HCT116 (cell line): ENCODE measurements around the gene HTR1A.

Experiments used
- CEBPB ChIP-seq: IDR thresholded peaks from 2 replicates; pipeline ENCODE4 v1.6.1; 2012; ENCODE audit warnings: low read depth
- CTCF ChIP-seq, 3 experiments: fragments of 200-600 bp in 1 of 3; sonication (generic) in 1 of 3; IDR thresholded peaks in 2 of 3; conservative IDR thresholded peaks in 1 of 3; 2 replicates each; pipeline ENCODE4 v1.5.1; 2012 to 2017; ENCODE audit warnings: low read depth in 2 of 3, low read length in 2 of 3, antibody characterized with exemption in 1 of 3, borderline replicate concordance in 1 of 3, control low read depth in 1 of 3, mild to moderate bottlenecking in 1 of 3, mixed read lengths in 1 of 3, mixed run types in 1 of 3, moderate library complexity in 1 of 3; ENCODE audit not compliant: insufficient read depth in 1 of 3
- EZH2 ChIP-seq: fragments of 200-600 bp; sonication (generic); IDR thresholded peaks from 2 replicates; pipeline ENCODE4 v1.6.1; 2017; ENCODE audit warnings: antibody characterized with exemption, mixed run types
- EZH2phosphoT487 ChIP-seq: fragments of 200-600 bp; IDR thresholded peaks from 2 replicates; pipeline ENCODE4 v1.6.1; 2018; ENCODE audit warnings: antibody characterized with exemption, borderline replicate concordance
- JUND ChIP-seq: IDR thresholded peaks from 2 replicates; pipeline ENCODE4 v1.6.1; 2012
- POLR2A ChIP-seq: IDR thresholded peaks from 2 replicates; pipeline ENCODE4 v1.7.0; 2011; ENCODE audit warnings: borderline replicate concordance; ENCODE audit not compliant: insufficient read depth, insufficient read length; ENCODE audit errors: extremely low read depth
- POLR2AphosphoS5 ChIP-seq: IDR thresholded peaks from 2 replicates; pipeline ENCODE4 v1.6.1; 2011; ENCODE audit warnings: mild to moderate bottlenecking, low read depth, low read length, moderate library complexity
- RAD21 ChIP-seq: IDR thresholded peaks from 2 replicates; pipeline ENCODE4 v1.6.1; 2012; ENCODE audit warnings: low read depth, mild to moderate bottlenecking
- SP1 ChIP-seq: IDR thresholded peaks from 2 replicates; pipeline ENCODE4 v1.6.1; 2012; ENCODE audit warnings: low read depth
- TCF7L2 ChIP-seq: IDR thresholded peaks from 2 replicates; pipeline ENCODE4 v1.7.0; 2011; ENCODE audit warnings: borderline replicate concordance, inconsistent platforms; ENCODE audit not compliant: insufficient read depth, insufficient read length; ENCODE audit errors: extremely low read depth
- YY1 ChIP-seq: IDR thresholded peaks from 2 replicates; pipeline ENCODE4 v1.6.1; 2011; ENCODE audit warnings: low read length, low read depth, moderate library complexity, mild to moderate bottlenecking; ENCODE audit not compliant: insufficient replicate concordance; ENCODE audit errors: extremely low read depth
- TF ChIP-seq, protein P1 (sequence below): IDR thresholded peaks from 2 replicates; pipeline ENCODE4 v1.6.1; 2012

GRCh38 chr5:63958654-63959053 is 3.6 kb downstream of the HTR1A start:
- TF ChIP-seq, protein P1, sequence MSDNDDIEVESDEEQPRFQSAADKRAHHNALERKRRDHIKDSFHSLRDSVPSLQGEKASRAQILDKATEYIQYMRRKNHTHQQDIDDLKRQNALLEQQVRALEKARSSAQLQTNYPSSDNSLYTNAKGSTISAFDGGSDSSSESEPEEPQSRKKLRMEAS = no peak
- TF ChIP-seq CEBPB (no peak), SP1 (no peak), RAD21 (no peak), CTCF (IDR thresholded peaks at IDR 0.05 in 2 of 3, conservative IDR thresholded peaks at IDR 0.05 in 1 of 3; ENCODE audit: borderline replicate concordance in 1 of 3, insufficient read depth in 1 of 3, low read depth in 2 of 3, low read length in 2 of 3) (no peak), POLR2A (no peak), TCF7L2 (no peak), POLR2AphosphoS5 (no peak), JUND (no peak), EZH2phosphoT487 (no peak), YY1 (no peak), EZH2 (no peak)
